Raji (cell line): ENCODE data around the gene LLGL2.

Source experiments
- POLR2A ChIP-seq: IDR thresholded peaks from 2 replicates; pipeline ENCODE4 v1.6.1; 2011; ENCODE audit warnings: low read depth, low read length, control low read depth; ENCODE audit not compliant: insufficient read depth

The LLGL2 gene

GRCh38 chr17:75501378-75502071, 24.0 kb upstream of the LLGL2 start:
- no peak for TF ChIP-seq POLR2A

- no peak for TF ChIP-seq POLR2A
These were observed 23.3 kb upstream of the LLGL2 start for GRCh38 chr17:75502072-75502720.

GRCh38 chr17:75502721-75503329, 22.7 kb upstream of the LLGL2 start:
- no peak for TF ChIP-seq POLR2A

- no peak for TF ChIP-seq POLR2A
These were observed 22.1 kb upstream of the LLGL2 start for GRCh38 chr17:75503337-75503950.

- TF ChIP-seq POLR2A = no peak
These were observed 21.5 kb upstream of the LLGL2 start for GRCh38 chr17:75503976-75504346.

GRCh38 chr17:75504347-75505151, 20.9 kb upstream of the LLGL2 start:
- no peak for TF ChIP-seq POLR2A

GRCh38 chr17:75505152-75505409, 20.4 kb upstream of the LLGL2 start:
- no peak for TF ChIP-seq POLR2A

- TF ChIP-seq POLR2A = no peak
These were observed 19.9 kb upstream of the LLGL2 start for GRCh38 chr17:75505640-75506039.

- no peak for TF ChIP-seq POLR2A
These were observed 19.4 kb upstream of the LLGL2 start for GRCh38 chr17:75506134-75506533.

GRCh38 chr17:75506888-75507287, 18.6 kb upstream of the LLGL2 start:
- TF ChIP-seq POLR2A = no peak

- TF ChIP-seq POLR2A = no peak
These were observed 17.5 kb upstream of the LLGL2 start for GRCh38 chr17:75507733-75508719.

GRCh38 chr17:75508931-75509361, 16.6 kb upstream of the LLGL2 start:
- no peak for TF ChIP-seq POLR2A

GRCh38 chr17:75509528-75510258, 15.8 kb upstream of the LLGL2 start:
- no peak for TF ChIP-seq POLR2A

GRCh38 chr17:75511270-75511609, 14.3 kb upstream of the LLGL2 start:
- TF ChIP-seq POLR2A = no peak
